Stimulated activated CD8-positive, alpha-beta memory T cell treated with anti-CD3 and anti-CD28 coated beads, Interleukin-12 subunit alpha, Interleukin-12 subunit beta, amount 100 ng/mL, for 1 hour (primary cell): ENCODE measurements around the gene MRS2.
A peak's percentile ranks its signal among the peaks of the same experiment; 100 is the strongest.
"Not testable (repeated sequence)": the region's sequence is repeated elsewhere in the genome, so short reads cannot be mapped to it uniquely, and the experiment has no call there.

Experiments
- DNase-seq: peaks from one replicate; pipeline ENCODE4 v3.0.0-alpha.2; 2020; ENCODE audit warnings: low read depth

Gene MRS2, protein sequence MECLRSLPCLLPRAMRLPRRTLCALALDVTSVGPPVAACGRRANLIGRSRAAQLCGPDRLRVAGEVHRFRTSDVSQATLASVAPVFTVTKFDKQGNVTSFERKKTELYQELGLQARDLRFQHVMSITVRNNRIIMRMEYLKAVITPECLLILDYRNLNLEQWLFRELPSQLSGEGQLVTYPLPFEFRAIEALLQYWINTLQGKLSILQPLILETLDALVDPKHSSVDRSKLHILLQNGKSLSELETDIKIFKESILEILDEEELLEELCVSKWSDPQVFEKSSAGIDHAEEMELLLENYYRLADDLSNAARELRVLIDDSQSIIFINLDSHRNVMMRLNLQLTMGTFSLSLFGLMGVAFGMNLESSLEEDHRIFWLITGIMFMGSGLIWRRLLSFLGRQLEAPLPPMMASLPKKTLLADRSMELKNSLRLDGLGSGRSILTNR

DNA sequence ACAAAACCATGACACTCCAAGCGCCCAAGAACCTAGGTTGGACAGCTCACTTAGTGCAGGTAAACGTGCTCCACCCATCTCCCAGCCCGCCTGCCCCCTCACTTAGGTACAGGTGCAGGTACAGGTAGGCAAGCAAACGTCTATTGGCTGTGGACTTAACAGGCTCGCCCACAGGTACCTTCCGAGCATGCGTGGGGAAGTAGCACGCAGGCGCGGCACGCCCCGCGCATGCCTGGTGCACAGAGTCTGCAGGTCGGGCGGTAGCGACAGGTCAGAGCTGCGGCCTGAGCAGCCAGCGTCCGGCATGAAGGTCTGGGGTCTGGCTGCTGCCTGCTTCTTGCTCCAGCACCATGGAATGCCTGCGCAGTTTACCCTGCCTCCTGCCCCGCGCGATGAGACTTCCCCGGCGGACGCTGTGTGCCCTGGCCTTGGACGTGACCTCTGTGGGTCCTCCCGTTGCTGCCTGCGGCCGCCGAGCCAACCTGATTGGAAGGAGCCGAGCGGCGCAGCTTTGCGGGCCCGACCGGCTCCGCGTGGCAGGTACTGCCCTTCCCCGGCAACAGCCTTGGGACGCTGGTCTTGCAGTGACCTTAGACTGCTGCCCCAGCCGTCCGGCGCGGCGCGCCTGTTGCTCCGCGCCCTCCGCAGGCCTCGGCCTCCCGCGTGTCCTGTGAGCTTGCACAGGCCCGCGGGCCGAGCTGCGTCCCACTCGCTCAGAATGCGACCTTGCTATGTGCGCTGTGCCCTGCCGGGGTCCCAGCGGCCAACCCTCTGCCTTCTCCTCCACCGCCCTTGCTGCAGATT, at the start of gene MRS2:
TSS of gene MRS2 (plus strand) at position 240 of the 804 bp plus-strand sequence. CDS start at position 351, 111 bp downstream.
- DNase-seq: peak; percentile 62

DNA sequence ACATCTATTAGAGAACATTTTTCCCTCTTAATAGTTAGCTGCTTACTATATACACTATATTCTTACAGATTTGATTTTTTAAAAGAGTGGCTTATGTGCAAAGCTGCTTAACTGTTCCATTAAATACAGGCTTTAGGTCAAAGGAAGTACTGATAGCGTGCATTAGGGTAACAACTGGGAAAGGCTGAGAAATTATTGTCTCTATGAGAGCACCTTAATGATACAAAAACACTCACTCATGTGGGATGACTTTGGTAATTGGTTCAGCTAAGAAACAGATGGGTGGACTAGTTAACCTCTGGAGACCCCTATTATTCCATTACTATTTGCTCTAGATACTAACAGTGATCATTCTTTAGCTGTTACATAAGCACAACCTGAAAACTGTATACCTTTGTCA, 48.9 kb upstream of the MRS2 start:
- no peak for DNase-seq

DNA sequence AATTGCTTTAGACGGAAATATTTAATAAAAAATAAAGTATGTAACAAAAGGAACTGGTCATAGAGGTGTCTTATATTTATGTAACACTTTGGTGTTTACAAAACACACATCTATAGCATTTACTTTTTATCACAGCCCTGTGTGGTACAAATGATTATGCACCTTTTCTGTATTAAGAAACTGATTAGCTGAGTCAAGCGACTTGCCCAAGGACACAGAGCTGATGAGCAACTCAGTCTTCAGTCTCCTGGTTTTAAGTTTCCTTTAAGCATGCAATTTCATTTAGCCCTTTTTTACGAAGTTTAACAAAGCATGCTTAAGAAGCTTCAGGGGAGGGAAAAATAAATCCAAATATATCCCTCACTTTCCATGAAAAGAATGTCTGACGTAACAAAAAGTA, 47.3 kb upstream of the MRS2 start:
- DNase-seq: no peak

DNA sequence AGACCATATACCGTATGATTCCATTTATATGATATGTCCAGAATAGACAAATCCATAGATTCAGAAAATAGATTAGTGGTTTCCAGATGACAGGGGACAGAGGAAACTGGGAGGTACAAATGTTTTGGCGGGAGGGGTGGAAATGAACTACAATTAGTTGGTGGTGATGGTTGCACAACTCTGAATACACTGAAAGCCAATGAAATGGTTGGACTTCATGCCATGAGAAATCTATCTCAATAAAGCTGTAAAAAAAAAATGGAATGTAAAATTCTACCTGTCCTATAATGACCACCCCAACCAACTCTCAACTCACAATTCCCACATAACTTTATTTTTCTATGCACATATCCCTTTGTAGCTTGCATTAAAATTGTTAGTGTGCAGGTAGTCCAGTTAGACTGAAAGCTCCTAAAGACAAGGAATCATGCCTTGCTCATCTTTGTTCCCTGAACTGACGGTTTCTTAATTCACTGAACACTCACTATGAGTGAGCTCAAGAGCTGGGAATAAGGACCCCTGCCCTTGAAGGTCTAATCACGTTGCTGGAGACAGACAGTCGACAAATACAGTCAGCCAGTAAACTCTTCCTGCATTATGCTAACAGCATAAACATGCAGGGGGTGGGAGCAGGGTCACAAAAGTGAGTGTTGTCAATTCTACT, 46.3 kb upstream of the MRS2 start:
- DNase-seq: no peak

DNA sequence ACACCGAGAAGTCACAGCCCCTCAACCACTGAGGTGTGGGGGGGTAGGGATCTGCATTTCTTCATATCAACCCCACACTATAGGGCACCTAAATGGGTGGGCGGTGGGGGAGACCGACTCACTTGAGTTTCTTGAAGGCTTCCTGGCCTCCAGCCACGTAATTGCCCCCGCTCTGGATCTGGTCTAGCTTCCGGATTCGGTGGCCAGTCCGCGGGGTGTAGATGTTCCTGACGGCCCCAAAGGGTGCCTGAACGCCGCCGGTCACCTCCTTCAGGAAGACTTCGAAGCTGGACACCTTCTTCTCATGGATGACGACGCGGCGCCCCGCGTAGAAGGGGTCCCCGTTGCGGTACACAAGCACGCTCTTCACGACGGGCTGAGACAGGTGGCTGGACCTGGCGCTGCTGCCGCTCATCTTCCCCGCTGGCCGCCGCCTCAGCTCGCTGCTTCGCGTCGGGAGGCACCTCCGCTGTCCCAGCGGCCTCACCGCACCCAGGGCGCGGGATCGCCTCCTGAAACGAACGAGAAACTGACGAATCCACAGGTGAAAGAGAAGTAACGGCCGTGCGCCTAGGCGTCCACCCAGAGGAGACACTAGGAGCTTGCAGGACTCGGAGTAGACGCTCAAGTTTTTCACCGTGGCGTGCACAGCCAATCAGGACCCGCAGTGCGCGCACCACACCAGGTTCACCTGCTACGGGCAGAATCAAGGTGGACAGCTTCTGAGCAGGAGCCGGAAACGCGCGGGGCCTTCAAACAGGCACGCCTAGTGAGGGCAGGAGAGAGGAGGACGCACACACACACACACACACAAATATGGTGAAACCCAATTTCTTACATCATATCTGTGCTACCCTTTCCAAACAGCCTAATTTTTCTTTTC, 45.2 kb upstream of the MRS2 start, which contains the start of gene DCDC2:
TSS of gene DCDC2 (minus strand) at position 724 of the 883 bp plus-strand sequence. CDS start at position 415, 309 bp downstream.
- DNase-seq: no peak

DNA sequence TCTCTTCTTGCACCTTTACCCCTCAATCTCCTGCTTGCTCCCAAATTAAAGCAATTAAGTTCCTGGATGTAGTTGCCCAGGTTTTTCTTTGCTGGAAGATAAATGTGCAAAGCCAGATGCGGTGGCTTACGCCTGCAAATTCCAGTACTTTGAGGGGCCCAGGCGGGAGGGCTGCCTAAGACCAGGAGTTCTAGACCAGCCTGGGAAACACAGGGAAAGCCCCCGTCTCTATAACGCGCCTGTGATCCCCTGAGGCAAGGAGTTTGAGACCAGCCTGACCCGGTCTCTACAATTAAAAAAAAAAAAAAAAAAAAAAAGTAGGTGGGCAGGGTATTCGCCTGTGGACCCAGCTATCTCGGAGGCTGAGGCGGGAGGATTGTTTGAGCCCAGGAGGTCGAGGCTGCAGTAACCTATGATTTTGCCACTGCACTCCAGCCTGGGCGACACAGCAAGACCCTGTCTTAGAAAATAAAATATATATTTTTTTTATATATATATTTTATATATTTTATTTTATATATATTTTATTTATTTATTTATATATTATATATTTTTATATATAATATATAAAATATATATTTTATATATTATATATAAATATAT, 44.4 kb upstream of the MRS2 start:
- DNase-seq: no peak

DNA sequence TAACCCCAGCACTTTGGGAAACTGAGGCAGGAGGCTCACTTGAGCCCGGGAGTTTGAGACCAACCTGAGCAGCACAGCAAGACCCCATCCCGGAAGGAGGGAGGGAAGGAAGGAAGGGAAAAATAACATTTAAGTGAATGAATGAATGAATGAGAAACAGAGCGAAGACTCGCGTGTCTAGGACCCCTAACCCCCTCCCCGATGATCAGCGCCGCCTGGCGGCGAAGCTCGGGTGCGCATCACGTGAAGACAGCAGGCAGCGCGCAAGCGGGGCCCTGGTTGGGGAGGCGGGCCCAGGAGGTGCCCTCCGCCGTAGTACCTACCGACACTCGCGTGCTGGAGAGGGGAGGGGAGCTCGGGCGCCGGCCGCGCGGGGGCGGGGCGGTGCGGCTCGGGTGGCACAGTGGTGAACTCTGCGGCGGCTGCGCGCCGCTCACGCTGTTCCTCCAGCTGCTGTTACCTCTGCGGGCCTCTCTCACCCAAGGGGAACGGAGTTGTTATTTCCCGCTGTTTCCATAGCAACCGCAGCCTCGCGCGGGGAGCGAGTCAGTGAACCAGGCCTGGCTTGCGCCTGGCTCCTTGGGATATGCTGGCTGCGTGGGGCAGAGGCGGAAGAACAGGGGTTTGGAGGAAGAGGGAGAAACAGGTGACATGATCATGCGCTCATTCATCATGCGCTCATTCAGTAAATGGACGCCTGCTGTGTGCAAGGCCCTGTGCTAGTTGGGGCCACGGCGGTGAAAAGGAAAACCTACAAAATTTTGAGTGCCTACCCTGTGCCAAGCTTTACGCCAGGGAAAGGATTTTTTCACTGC, 42.9 kb upstream of the MRS2 start:
- DNase-seq: peak; percentile 51

DNA sequence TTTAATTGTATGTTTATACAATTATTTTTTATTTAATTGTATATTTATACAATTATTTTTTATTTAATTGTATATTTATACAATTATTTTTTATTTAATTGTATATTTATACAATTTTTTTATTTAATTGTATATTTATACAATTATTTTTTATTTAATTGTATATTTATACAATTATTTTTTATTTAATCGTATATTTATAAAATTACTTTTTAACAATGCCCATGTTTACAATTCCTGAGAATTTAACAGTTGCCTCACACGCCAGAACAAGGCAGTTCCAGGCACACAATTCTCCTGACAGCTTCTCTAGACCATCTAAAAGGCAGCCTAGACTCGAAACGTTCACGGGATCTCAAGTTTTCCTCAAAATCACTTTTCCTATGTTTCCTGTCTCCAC, 40.4 kb upstream of the MRS2 start:
- DNase-seq: not testable (repeated sequence)

DNA sequence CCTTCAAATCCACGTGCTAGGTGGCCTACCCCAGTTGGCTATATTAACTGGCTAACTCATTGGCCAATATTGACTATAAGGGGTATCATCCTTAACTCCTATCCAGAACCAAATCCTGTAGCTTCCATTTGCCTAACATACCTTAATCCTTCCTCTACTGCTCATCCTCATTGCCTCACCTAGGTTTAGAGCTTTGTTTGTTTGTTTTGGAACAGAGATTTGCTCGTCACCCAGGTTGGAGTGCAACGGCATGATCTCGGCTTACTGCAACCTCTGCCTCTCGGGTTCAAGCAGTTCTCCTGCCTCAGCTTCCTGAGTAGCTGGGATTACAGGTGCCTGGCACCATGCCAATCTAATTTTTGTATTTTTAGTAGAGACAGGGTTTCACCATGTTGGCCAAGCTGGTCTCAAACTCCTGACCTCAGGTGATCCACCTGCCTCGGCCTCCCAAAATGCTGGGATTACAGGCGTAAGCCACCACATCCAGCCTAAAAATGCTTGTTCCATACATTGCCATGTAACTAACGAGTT, 37.6 kb upstream of the MRS2 start:
- DNase-seq: not testable (repeated sequence)

DNA sequence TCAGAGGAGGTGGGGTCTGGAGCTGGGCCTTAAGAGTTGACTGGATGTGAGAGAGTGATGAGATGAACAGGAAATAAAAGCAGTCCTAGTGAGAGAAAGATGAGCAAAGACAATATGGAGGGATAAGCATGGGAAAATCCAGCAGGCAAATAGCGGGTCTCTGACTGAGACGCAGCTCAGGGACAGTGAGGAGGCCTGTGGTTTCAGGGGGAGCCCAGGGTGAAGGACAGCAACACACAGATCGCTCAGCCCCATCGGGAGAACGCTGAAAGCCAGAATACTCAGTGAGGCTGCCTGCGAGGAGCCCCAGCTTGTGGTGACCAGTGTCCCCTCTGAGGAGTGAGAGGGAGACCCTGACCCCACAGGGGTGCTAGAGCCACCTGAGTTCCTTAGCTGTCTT, 28.1 kb upstream of the MRS2 start:
- no peak for DNase-seq

DNA sequence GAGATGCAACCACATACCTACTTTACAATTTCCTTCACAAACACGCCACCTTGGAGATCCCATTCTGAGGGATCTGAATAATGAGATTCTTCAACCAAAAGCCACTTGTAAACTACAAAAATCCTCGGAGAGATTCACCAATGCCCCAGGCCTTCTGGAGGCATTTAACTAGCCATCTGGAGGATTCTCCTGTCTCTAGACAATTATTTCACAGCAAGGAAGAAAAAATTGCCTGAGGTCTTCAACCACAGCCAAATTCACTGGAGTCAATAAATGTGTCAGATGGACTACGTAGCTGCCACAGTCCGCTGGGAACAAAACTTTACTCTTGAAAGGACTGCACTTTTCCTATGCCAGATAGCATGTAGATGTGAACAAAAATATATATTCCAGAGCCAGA, 25.9 kb upstream of the MRS2 start:
- DNase-seq: no peak

DNA sequence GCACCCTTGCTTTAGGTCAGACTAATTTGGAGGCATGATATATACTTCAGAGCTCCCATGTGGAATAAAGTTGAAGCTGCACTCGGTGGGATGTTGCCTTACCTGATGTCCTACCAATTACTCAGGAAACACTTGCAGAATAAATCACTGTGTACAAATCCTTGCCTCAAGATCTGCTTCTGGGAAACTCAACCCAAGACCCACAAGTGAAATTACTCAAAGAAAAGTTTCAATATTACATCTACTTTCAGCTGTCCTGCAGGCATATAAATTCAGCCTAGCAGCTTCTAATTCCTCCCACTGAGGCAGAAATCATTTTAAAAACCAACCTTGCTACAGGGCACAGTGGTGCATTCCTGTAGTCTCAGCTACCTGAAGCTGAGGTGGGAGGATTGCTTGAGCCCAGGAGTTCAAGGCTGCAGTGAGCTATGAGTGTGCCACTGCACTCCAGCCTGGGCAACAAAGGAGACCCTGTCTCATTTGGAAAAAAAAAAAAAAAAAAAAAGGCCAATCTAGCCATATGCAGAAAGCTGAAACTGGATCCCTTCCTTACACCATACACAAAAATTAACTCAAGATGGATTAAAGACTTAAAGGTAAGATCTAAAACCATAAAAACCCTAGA, 24.2 kb upstream of the MRS2 start:
- DNase-seq: no peak

DNA sequence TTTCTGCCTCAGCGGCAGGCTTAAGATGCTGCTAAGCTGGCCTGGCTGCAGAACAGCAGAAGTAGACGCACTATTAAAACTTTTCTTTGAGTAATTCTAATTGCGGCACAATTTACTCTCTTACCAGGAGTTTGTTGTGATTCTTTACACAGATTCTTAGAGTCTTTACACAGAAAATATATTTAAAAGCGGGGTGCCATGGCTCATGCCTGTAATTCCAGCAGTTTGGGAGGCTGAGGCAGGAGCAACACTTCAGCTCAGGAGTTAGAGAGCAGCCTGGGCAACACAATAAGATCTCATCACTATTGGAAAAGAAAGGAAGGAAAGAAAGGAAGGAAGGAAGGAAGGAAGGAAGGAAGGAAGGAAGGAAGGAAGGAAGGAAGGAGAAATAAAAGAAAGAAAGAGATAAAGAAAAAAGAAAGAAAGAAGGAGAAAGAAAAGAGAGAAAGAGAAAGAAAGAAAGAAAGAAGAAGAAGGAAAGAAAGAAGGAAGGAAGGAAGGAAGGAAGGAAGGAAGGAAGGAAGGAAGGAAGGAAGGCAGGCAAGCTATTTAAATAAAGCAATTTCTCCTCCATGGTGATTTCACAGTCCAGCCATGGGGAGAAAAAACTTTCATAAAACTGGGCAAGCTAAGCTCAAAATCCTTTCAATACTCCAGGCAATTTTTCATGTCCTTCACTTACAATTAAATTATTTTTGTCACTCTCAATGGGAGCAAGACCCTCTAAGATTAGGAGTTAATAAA, 21.1 kb upstream of the MRS2 start:
- DNase-seq: no peak

DNA sequence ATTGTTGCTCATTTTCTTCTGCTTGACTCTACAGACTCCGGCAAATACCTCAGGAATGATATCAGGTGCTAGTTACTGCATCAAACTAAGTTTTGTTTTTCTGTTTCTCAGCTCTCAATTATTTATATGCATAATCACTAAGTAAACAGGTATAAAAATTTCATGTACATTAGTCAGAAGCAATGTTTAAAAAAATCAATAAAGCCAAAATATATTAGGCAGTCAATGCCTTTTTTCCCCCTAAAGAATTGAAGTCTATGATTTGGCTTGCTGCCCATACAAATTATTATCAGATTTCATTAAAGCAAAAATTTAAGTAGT, 20.6 kb upstream of the MRS2 start:
- no peak for DNase-seq

DNA sequence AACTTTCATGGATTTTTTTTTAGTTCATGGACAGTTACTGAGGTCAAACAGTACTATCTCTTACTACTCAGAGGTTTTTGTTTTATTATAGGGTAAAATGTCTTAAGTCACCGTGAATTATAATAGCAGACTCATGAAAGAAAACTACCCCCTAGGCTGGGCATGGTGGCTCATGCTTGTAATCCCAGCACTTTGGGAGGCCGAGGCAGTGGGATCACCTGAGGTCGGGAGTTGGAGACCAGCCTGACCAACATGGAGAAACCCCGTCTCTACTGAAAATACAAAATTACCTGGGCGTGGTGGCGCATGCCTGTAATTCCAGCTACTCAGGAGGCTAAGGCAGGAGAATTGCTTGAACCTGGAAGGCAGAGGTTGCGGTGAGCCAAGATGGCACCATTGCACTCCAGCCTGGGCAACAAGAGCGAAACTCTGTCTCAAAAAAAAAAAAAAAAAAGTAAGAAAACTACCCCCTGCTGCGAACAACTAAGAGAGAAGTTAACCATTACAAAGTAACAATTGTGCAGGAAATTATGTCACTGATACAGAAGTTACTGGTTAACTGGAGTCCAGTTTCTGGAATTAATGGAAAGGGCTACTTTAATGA, 19.7 kb upstream of the MRS2 start:
- DNase-seq: not testable (repeated sequence)

DNA sequence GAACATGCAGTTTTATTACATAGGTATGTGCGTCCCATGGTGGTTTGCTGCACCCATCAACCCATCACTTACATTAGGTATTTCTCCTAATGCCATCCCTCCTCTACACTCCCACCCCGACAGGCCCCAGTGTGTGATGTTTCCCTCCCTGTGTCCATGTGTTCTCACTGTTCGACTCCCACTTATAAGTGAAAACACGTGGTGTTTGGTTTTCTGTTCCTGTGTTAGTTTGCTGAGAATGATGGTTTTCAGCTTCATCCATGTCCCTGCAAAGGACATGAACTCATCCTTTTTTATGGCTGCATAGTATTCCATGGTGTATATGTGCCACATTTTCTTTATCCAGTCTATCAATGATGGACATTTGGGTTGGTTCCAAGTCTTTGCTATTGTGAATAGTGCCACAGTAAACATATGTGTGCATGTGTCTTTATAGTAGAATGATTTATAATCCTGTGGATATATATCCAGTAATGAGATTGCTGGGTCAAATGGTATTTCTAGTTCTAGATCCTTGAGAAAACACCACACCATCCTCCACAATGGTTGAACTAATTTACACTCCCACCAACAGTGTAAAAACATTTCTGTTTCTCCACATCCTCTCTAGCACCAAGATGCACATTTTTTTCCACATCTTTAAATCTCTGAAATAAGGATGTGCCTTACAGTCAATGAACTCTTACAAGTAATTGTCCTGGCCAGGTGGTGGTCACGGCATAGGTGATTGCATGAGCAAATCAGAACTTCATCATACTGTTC, 18.2 kb upstream of the MRS2 start:
- DNase-seq: not testable (repeated sequence)

DNA sequence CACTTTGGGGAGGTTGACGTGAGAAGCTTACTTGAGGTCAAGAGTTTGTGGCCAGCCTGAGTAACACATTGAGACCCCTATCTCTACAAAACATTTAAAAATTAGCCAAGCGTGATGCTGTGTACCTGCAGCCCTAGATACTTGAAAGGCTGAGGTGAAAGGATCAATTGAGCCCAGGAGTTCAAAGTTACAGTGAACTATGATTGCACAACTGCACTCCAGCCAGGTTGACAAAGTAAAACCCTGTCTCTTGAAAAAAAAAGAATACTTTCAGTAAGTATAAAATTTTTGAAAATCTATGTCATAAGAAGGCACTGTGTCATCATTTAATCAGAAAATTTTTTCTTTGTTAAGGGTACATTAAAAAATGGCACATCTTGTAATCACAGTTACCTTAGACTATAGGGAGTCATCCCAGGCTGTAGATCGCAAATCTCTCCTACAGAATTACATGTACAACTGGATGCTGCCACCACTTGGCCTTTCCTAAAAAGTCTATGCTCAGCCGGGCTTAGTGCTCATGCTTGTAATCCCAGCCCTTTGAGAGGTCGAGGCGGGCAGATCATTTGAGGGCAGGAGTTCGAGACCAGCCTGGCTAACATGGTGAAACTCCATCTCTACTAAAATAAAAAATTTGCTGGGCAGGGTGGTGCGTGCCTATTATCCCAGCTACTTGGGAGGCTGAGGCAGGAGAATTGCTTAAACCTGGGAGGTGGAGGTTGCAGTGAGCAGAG, 17.0 kb upstream of the MRS2 start:
- no peak for DNase-seq
